ENCODE data around the gene MGMT. TPM values are rescaled to one million over a fixed set of nuclear protein-coding genes. Genes with fewer than 3 reads are reported as not detected.

MGMT gene
- total RNA-seq, 4 donors from 2014 or later, result 10.9 to 37.7 (median 16.0) TPM

DNA sequence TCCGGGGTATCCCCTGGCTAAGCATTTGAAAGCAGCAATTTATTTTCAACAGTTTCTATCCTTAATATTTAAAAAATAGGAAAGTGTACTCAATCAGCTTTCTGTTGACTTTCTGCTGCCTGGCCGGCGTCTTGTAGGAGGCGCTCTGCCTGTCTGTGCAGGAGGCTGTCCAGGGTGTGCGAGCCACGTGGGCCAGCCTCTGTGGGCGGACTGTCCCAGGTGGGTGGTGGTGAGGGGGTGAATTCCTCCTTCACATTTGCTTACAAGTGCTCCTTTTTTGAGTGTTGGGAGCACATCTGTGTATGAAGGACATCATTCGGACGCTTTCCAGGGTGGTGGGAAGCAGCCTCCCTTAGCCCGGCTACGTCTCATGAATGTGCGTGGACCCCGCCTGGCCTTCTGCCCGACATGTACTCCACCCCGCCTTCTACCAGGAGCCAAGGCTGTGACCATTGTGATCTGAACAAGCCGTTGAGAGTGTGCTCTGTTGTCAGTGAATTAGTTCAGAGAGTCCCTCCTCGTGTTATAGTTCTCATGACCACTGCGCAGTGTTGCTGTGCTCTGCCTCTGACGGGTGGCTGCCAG, 114.9 kb downstream of the MGMT start:
- Histone ChIP-seq H3K27ac (no peak overlapping the region), H3K4me1 (no peaks in the 10 kb centered on the region), H3K9me3 (no peaks in the 10 kb centered on the region), H3K27me3 (no peaks in the 10 kb centered on the region), H3K4me3 (no peak overlapping the region), H3K36me3 (no peaks in the 10 kb centered on the region)
- TF ChIP-seq, protein P1, sequence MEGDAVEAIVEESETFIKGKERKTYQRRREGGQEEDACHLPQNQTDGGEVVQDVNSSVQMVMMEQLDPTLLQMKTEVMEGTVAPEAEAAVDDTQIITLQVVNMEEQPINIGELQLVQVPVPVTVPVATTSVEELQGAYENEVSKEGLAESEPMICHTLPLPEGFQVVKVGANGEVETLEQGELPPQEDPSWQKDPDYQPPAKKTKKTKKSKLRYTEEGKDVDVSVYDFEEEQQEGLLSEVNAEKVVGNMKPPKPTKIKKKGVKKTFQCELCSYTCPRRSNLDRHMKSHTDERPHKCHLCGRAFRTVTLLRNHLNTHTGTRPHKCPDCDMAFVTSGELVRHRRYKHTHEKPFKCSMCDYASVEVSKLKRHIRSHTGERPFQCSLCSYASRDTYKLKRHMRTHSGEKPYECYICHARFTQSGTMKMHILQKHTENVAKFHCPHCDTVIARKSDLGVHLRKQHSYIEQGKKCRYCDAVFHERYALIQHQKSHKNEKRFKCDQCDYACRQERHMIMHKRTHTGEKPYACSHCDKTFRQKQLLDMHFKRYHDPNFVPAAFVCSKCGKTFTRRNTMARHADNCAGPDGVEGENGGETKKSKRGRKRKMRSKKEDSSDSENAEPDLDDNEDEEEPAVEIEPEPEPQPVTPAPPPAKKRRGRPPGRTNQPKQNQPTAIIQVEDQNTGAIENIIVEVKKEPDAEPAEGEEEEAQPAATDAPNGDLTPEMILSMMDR (IDR thresholded peaks at IDR 0.05), result no peak
- TF ChIP-seq POLR2A (IDR thresholded peaks at IDR 0.05), result no peak
- DNase-seq, result no peak
- intact Hi-C loops (cut with DNase I; ENCODE audit: low total_unique reads), result no loop called here

DNA sequence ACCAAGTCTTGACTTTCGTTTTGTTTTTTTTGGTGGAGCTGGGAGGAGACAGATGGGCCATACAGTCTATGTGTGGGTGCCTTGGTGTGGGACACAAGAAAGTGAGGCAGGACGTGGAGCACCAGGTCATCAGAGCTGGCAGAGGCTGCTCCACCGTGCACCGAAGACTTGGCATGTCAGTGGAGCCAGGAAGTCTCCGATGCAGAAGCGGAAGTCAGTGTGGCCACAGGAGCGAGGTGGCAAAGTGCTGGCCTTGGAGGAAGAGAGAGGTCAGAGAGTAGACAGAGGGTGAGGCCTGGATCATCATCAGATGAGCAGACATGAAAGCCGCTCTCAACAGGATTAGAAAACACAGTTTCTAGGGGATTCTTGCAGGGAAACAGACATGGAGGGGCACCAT, 116.8 kb downstream of the MGMT start:
- Histone ChIP-seq H3K27ac (no peak overlapping the region), H3K36me3 (no peaks in the 10 kb centered on the region), H3K4me1 (no peaks in the 10 kb centered on the region), H3K27me3 (no peaks in the 10 kb centered on the region), H3K4me3 (no peak overlapping the region), H3K9me3 (no peaks in the 10 kb centered on the region)
- TF ChIP-seq, protein P1 (IDR thresholded peaks at IDR 0.05), result no peak
- no peak for TF ChIP-seq POLR2A (IDR thresholded peaks at IDR 0.05)
- intact Hi-C loops (cut with DNase I; ENCODE audit: low total_unique reads), result no loop called here
- no peak for DNase-seq

DNA sequence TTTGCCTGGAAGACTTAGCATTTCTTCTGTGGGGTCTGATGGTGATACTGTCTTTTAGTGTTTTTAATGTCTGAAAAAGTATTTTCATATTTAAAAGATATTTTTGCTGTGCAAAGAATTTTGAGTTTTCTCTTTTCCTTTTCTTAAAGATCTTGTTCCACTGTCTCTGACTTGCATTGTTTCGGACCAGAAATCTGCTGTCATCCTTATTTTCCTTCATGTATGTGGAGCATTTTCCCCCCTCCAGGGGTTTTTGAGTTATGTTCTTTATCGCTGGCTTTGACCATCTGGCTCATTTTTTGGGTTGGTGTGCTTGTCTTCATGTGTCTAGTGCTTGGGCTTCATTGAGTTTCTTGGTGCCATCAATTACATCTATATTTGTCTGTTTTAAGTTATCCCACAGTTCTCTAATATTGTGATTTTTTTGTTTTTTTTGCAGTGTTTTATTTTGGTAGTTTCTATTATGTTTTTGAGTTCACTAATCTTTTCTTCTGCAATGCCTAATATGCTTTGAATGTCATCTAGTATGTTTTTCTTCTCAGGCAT, 119.9 kb downstream of the MGMT start:
- H3K27ac ChIP-seq, result no peak overlapping the region
- no peak for DNase-seq
- intact Hi-C loops (cut with DNase I; ENCODE audit: low total_unique reads), result no loop called here
- no peaks in the 10 kb centered on the region for H3K27me3 ChIP-seq
- no peak overlapping the region for H3K4me3 ChIP-seq
- TF ChIP-seq POLR2A (IDR thresholded peaks at IDR 0.05), result no peak
- TF ChIP-seq, protein P1 (IDR thresholded peaks at IDR 0.05), result no peak
- no peaks in the 10 kb centered on the region for H3K36me3 ChIP-seq
- H3K4me1 ChIP-seq, result no peaks in the 10 kb centered on the region
- no peaks in the 10 kb centered on the region for H3K9me3 ChIP-seq

DNA sequence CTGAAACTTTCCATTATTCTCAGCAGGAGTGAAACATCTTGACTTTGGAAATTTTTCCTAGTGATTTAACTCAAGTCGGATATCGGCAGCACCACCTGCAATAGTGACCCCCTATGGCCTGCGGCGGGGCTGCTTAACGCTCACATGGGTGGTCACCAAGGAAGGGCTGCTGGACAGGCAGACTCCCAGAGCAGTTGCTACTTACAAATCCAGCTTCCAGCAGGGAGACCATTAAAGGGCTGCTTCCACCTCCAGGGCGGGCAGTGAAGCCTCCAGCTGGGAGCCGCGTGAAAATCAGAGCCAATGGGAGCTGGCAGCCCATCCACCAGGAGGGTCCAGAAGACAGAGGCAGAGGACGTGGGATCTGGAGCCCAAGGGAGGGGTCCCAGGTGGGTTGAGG, 122.5 kb downstream of the MGMT start:
- intact Hi-C loops (cut with DNase I; ENCODE audit: low total_unique reads), result no loop called here
- TF ChIP-seq POLR2A (IDR thresholded peaks at IDR 0.05), result no peak
- TF ChIP-seq, protein P1 (IDR thresholded peaks at IDR 0.05), result no peak
- H3K36me3 ChIP-seq, result no peaks in the 10 kb centered on the region

DNA sequence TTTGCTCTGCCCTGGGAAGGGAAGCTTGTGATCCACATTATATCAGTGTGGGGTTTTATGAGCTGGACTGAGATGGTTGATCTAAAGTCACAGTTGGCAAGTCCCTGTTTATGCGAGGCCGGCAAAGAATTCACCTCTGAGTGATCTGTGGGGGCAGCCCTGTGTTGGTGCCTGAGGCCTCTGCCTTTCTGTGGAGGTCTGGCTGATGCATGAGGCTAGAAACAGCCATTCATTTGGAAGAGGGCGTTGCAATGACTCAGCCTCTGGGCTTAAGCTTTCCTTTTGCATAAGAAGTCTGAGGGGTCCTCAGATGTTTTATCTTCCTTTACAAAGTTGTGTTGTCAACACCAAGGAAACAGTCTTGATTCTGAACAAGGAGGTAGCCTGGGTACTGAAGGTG, 126.9 kb downstream of the MGMT start:
- intact Hi-C loops (cut with DNase I; ENCODE audit: low total_unique reads), result no loop called here

More for the DNA sequence above, 122.5 kb downstream of the MGMT start:
- no peaks in the 10 kb centered on the region for H3K4me1 ChIP-seq
- no peak overlapping the region for H3K27ac ChIP-seq
- H3K4me3 ChIP-seq, result no peak overlapping the region
- H3K9me3 ChIP-seq, result peaks cover 0 to 2% of the 10 kb centered on the region in 2 donors
- no peak for DNase-seq
- no peaks in the 10 kb centered on the region for H3K27me3 ChIP-seq

More for the DNA sequence above, 126.9 kb downstream of the MGMT start:
- Histone ChIP-seq H3K4me1 (no peaks in the 10 kb centered on the region), H3K9me3 (peaks cover 0 to 5% of the 10 kb centered on the region in 2 donors), H3K36me3 (no peaks in the 10 kb centered on the region), H3K27ac (no peak overlapping the region), H3K27me3 (no peaks in the 10 kb centered on the region), H3K4me3 (no peak overlapping the region)
- DNase-seq, result no peak
- TF ChIP-seq POLR2A (IDR thresholded peaks at IDR 0.05), result no peak
- TF ChIP-seq, protein P1 (IDR thresholded peaks at IDR 0.05), result no peak
